IMR-90 (cell line): Measurements from ENCODE around the gene FEZ2.
A peak's percentile ranks its signal among the peaks of the same experiment; 100 is the strongest.

ENCODE experiments used
- BHLHE40 ChIP-seq: fragments of 150-350 bp; IDR thresholded peaks from 2 replicates; pipeline ENCODE4 v1.6.1; 2016; ENCODE audit warnings: mild to moderate bottlenecking, low read depth, low read length
- CEBPB ChIP-seq: IDR thresholded peaks from 2 replicates; pipeline ENCODE4 v1.6.1; 2012; ENCODE audit warnings: low read depth, low read length, improper control_type of control experiment
- CTCF ChIP-seq: conservative IDR thresholded peaks from 2 replicates; pipeline ENCODE4 v1.5.1; 2012; ENCODE audit warnings: mild to moderate bottlenecking, low read depth, low read length, improper control_type of control experiment
- FOS ChIP-seq: fragments of 150-350 bp; IDR thresholded peaks from 2 replicates; pipeline ENCODE4 v1.6.1; 2016; ENCODE audit warnings: low read depth, low read length
- MAFK ChIP-seq: IDR thresholded peaks from 2 replicates; pipeline ENCODE4 v1.6.1; 2012; ENCODE audit warnings: low read depth, low read length, improper control_type of control experiment
- MAZ ChIP-seq: IDR thresholded peaks from 2 replicates; pipeline ENCODE4 v1.6.1; 2012; ENCODE audit warnings: low read depth, mild to moderate bottlenecking, low read length, improper control_type of control experiment, moderate library complexity, borderline replicate concordance
- POLR2A ChIP-seq: IDR thresholded peaks from 2 replicates; pipeline ENCODE4 v1.6.1; 2012; ENCODE audit warnings: mild to moderate bottlenecking, low read depth, low read length
- RFX5 ChIP-seq: IDR thresholded peaks from 2 replicates; pipeline ENCODE4 v1.8.0; 2012; ENCODE audit warnings: low read depth, mild to moderate bottlenecking, low read length, moderate library complexity
- SMC3 ChIP-seq: fragments of 150-350 bp; IDR thresholded peaks from 2 replicates; pipeline ENCODE4 v1.6.1; 2016; ENCODE audit warnings: low read depth, mild to moderate bottlenecking, antibody characterized with exemption, low read length, moderate library complexity

GRCh38 chr2:36574560-36574959, 23.4 kb downstream of the FEZ2 start:
- TF ChIP-seq CTCF (no peak), POLR2A (no peak), BHLHE40 (no peak), RFX5 (no peak), MAFK (peak; percentile 71), CEBPB (no peak), FOS (no peak), SMC3 (no peak), MAZ (no peak)
